Right renal pelvis (tissue), 4 donors: ENCODE measurements around the gene ITGA11. TPM values are rescaled to one million over a fixed set of nuclear protein-coding genes. Genes with fewer than 3 reads are reported as not detected.

ENCODE experiments used
- DNase-seq, 4 donors: peaks; one replicate each; pipeline ENCODE4 v3.0.0-alpha.2; 2013; ENCODE audit warnings: low read depth in 4 of 4, low spot score in 3 of 4, missing footprints in 1 of 4
- polyA plus RNA-seq, 4 donors: library from polyadenylated mRNA; unstranded; fragments of 120-200 nt; gene quantifications; one replicate each; pipeline ENCODE4 v1.2.1, GENCODE V29; 2013; ENCODE audit not compliant: insufficient read length in 4 of 4

ITGA11 gene
- polyA plus RNA-seq, 4 donors = 3.0 to 5.4 (median 4.2) TPM

GRCh38 chr15:68339481-68339880, 92.5 kb downstream of the ITGA11 start:
- DNase-seq = no peak

- DNase-seq = no peak
Observed at GRCh38 chr15:68337826-68338225, 94.1 kb downstream of the ITGA11 start.

GRCh38 chr15:68336516-68336915, 95.4 kb downstream of the ITGA11 start:
- DNase-seq = no peak

- no peak for DNase-seq
Observed at GRCh38 chr15:68335655-68336054, 96.3 kb downstream of the ITGA11 start.

GRCh38 chr15:68335251-68335650, 96.7 kb downstream of the ITGA11 start:
- no peak for DNase-seq

GRCh38 chr15:68334661-68335124, 97.3 kb downstream of the ITGA11 start:
- no peak for DNase-seq

- no peak for DNase-seq
Observed at GRCh38 chr15:68333775-68334470, 98.0 kb downstream of the ITGA11 start.

GRCh38 chr15:68332266-68332665, 99.7 kb downstream of the ITGA11 start:
- no peak for DNase-seq

GRCh38 chr15:68330901-68331300, 101.1 kb downstream of the ITGA11 start:
- DNase-seq = no peak

- no peak for DNase-seq
Observed at GRCh38 chr15:68330416-68330815, 101.5 kb downstream of the ITGA11 start.

GRCh38 chr15:68328964-68329363, 103.0 kb downstream of the ITGA11 start:
- DNase-seq = no peak

GRCh38 chr15:68328443-68328842, 103.5 kb downstream of the ITGA11 start:
- no peak for DNase-seq

GRCh38 chr15:68326711-68327354, 105.1 kb downstream of the ITGA11 start:
- DNase-seq = no peak

GRCh38 chr15:68325726-68326125, 106.2 kb downstream of the ITGA11 start:
- no peak for DNase-seq

- no peak for DNase-seq
Observed at GRCh38 chr15:68322796-68323195, 109.2 kb downstream of the ITGA11 start.

GRCh38 chr15:68321229-68321628, 110.7 kb downstream of the ITGA11 start:
- no peak for DNase-seq

GRCh38 chr15:68319997-68320396, 112.0 kb downstream of the ITGA11 start:
- no peak for DNase-seq

GRCh38 chr15:68318931-68319909, 112.7 kb downstream of the ITGA11 start:
- no peak for DNase-seq

GRCh38 chr15:68318008-68318835, 113.7 kb downstream of the ITGA11 start:
- no peak for DNase-seq
